HG02759 (cell line): ENCODE results near the gene ALDH16A1.

Source experiments
- ATAC-seq: cut with Tn5 transposase; IDR thresholded peaks from one replicate; pipeline ENCODE4 v1.9.1; 2021; ENCODE audit warnings: mild to moderate bottlenecking, moderate library complexity; ENCODE audit not compliant: unreplicated experiment

The ALDH16A1 gene

GRCh38 chr19:49453013-49453756, at the start of gene ALDH16A1:
Gene ALDH16A1 (plus strand): TSS chr19:49453225. CDS start chr19:49453332, 107 bp downstream.
- ATAC-seq = peak; percentile 75

- no peak for ATAC-seq
Observed at GRCh38 chr19:49403404-49404187, 49.4 kb upstream of the ALDH16A1 start.

- no peak for ATAC-seq
Observed at GRCh38 chr19:49407079-49407478, 45.9 kb upstream of the ALDH16A1 start.

GRCh38 chr19:49407482-49408015, 45.5 kb upstream of the ALDH16A1 start:
- ATAC-seq = no peak

GRCh38 chr19:49408816-49409440, 44.1 kb upstream of the ALDH16A1 start:
- ATAC-seq = no peak

- no peak for ATAC-seq
Observed at GRCh38 chr19:49409441-49410029, 43.5 kb upstream of the ALDH16A1 start.

- ATAC-seq = no peak
Observed at GRCh38 chr19:49411681-49412326, 41.2 kb upstream of the ALDH16A1 start.

- no peak for ATAC-seq
Observed at GRCh38 chr19:49413348-49413747, 39.7 kb upstream of the ALDH16A1 start.

- ATAC-seq = no peak
Observed at GRCh38 chr19:49414256-49414655, 38.8 kb upstream of the ALDH16A1 start.

GRCh38 chr19:49415102-49415809, 37.8 kb upstream of the ALDH16A1 start:
- ATAC-seq = peak; percentile 48

GRCh38 chr19:49415810-49416200, 37.2 kb upstream of the ALDH16A1 start:
- ATAC-seq = no peak

- no peak for ATAC-seq
Observed at GRCh38 chr19:49417088-49417487, 35.9 kb upstream of the ALDH16A1 start.

GRCh38 chr19:49418511-49418910, 34.5 kb upstream of the ALDH16A1 start:
- ATAC-seq = no peak

GRCh38 chr19:49419173-49419572, 33.9 kb upstream of the ALDH16A1 start:
- no peak for ATAC-seq

GRCh38 chr19:49420227-49420626, 32.8 kb upstream of the ALDH16A1 start:
- ATAC-seq = no peak

- ATAC-seq = no peak
Observed at GRCh38 chr19:49421039-49421877, 31.8 kb upstream of the ALDH16A1 start.

GRCh38 chr19:49421878-49422202, 31.2 kb upstream of the ALDH16A1 start:
- ATAC-seq = no peak

GRCh38 chr19:49422407-49423070, 30.5 kb upstream of the ALDH16A1 start:
- no peak for ATAC-seq
